PC-3 (cell line): ENCODE data around the gene GGT5.

Experiments used
- CTCF ChIP-seq: fragments of 300-600 bp; sonication (generic); conservative IDR thresholded peaks from 2 replicates; pipeline ENCODE4 v1.5.1; 2017; ENCODE audit warnings: antibody characterized with exemption, low read depth, mild to moderate bottlenecking, low read length
- EZH2 ChIP-seq: fragments of 300-600 bp; sonication (generic); IDR thresholded peaks from one replicate; pipeline ENCODE4 v1.6.1; 2017; ENCODE audit warnings: antibody characterized with exemption, mild to moderate bottlenecking, low read length; ENCODE audit not compliant: unreplicated experiment
- EZH2phosphoT487 ChIP-seq: fragments of 300-600 bp; sonication (generic); IDR thresholded peaks from 2 replicates; pipeline ENCODE4 v1.6.1; 2018; ENCODE audit warnings: mild to moderate bottlenecking, antibody characterized with exemption, low read length, borderline replicate concordance

- TF ChIP-seq CTCF (0 out of 2 replicates have a peak, but pooled peaks have one; percentile 20), EZH2phosphoT487 (no peak), EZH2 (no peak)
These were observed 62.6 kb downstream of the GGT5 start for GRCh38 chr22:24181996-24182899.
